GM12875 (cell line): Measurements from ENCODE around the gene FAM156B.
"Not testable (repeated sequence)": the region's sequence is repeated elsewhere in the genome, so short reads cannot be mapped to it uniquely, and the experiment has no call there.

Experiments
- H3K4me3 ChIP-seq: one replicate; pipeline ENCODE4 v1.5.1; 2011; ENCODE audit warnings: low read depth, low read length, control low read depth
- TF ChIP-seq, protein P1 (sequence below): IDR thresholded peaks from 2 replicates; pipeline ENCODE4 v1.5.1; 2011; ENCODE audit warnings: low read depth, mild to moderate bottlenecking, control low read depth, inconsistent platforms, low read length, moderate library complexity, borderline replicate concordance; ENCODE audit not compliant: insufficient read depth

FAM156B gene

DNA sequence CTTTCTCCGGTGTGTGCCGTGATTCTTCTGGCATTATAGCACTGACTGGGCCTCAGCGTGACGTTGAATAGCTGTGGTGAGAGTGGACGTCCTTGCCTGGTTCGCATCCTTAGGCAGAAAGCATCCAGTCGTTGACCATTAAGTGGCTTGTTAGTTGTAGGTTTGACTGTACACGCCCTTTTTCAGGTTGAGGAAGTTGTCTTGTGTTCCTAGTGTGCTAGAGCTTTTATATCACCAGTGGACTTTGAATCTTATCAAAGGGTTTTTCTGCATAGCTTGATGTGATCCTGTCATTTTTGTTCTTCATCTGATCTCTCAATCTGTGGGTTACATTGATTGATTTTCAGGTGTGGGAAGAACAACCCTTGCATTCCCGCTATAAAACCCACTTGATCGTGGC, 8.4 kb downstream of the FAM156B start:
- H3K4me3 ChIP-seq, result not testable (repeated sequence)

DNA sequence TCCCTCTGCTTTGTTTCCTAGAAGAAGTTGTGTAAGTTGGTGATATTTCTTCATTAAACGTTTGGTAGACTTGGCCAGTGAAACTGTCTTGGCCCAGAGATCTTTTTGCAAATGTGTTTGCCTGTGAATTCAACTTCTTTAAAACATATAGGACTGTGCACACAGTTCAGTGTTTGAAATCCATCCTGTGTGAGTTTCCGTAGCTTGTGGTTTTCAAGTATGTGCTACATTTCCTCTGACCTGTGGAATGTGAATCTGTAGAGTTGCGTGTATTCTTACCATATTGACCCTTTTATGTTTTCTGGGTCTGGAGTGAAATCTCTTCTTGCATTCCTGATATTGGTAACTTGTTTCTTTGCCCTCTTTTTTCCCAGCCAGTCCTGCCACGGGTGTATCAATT, 8.9 kb downstream of the FAM156B start:
- not testable (repeated sequence) for H3K4me3 ChIP-seq

DNA sequence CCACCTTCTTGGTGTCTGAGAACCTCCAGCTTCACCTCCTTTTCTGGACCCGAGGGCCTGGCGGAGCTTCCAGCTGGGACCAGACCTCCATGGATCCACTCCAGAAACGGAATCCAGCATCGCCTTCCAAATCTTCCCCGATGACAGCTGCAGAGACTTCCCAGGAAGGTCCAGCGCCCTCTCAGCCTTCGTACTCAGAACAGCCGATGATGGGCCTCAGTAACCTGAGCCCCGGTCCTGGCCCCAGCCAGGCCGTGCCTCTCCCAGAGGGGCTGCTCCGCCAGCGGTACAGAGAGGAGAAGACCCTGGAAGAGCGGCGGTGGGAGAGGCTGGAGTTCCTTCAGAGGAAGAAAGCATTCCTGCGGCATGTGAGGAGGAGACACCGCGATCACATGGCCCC, 10.0 kb downstream of the FAM156B start:
- not testable (repeated sequence) for H3K4me3 ChIP-seq

DNA sequence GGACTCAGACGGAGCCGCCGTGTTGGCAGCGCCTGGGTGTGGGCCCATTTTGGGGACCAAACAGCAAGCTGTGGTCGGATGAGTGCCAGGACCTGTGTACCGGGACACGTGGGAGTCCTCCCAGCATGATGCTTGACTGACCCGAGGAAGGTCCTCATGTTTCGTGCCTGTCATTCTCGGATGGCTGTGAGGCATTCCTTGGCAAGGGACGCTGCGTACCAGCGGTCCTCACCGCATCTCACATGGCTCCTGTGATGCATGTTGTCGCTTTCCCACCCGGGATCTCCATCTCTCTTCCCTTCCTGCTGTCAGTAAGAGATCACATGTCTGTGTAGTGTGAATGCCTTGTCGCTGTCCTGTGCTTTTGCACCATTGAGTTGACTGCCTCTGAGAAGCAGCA, 10.8 kb downstream of the FAM156B start:
- H3K4me3 ChIP-seq, result not testable (repeated sequence)

DNA sequence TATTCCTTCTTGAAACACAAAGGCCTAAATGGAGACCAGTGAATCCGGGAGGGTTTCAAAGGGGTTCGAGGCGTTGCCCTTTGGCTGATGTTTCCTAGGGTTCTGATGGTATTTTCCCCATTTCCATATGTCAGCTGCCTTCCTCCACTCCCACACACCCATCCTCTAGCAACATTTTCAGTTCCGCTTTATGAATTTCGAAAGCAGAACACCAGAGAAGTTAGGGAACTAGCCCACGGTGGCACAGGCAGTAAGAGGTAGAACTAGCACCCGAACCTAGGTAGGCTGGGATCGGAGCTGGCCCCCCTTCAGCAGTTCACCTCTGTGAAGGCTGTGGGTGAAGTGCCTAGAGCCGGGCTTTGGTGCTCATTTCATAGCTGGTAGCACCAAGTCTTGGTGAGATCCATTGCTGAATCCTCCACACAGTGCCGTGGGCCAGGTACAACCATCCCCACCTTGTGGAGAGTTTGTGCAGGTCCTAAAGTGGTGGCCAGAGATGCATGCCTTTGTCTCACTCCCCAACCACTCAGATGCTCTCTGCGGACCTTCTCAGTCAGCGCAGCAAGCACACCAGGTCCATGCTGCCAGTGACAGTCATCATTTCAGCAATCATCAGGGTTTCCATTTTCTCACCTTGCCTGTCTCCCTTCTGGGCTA, 12.3 kb downstream of the FAM156B start:
- H3K4me3 ChIP-seq, result not testable (repeated sequence)

DNA sequence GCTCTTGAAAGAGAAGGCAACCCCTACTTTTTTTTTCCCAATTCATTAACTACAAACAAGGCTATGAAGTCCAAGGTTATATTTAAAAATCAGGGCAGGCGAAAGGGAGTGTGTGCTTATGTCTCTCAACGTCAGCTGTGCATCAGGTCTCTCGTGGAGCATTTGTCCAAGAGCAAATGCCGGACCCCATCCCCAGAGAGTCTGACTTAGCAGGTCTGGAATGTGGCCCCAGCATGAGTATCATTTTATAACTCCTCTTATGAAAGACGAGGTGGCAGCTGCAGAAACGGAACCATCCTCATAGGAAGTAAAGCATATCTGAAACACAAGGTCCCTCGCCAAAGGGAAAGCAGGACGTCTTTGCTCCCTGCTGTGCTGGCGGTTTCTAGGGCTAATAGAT, 16.6 kb downstream of the FAM156B start:
- H3K4me3 ChIP-seq, result not testable (repeated sequence)

DNA sequence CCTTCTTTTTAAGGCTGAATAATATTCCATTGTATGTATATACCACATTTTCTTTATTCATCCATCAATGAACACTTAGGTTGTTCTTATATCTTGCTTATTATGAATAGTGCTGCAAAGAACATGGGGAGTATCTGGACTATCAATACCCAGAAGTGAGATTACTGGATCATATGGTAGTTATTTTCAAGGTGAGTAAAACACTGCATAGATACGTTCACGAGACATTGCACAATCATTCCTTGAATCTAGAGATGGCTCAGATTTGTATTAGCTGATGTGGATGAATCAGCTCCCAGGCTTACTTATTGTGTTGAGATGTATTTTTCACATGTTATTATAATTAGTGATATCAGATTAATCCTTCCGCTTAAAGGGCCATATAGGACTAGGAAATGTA, 17.6 kb downstream of the FAM156B start:
- H3K4me3 ChIP-seq, result not testable (repeated sequence)

DNA sequence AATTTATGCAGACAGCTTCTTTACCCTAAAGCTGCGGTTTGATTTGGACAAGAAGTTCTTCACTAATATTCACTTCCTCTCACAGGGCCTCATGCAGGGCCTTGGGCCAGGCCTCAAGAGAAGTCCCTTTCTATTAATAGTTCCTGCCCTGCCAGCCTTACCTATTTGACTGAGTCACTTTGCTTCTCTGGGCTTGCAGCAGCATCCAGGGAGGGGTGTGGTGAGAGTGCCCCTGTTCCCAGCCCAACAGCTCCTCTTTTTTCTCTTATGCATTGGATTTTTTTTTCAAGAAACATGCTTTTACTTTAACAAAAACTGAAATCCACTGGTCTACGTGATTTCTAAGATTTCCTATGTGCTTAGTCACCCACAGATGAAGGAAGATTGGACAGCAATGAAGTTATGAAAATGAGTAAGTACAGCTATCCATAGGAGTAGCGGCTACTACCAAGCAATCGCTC, 26.7 kb downstream of the FAM156B start:
- TF ChIP-seq, protein P1, sequence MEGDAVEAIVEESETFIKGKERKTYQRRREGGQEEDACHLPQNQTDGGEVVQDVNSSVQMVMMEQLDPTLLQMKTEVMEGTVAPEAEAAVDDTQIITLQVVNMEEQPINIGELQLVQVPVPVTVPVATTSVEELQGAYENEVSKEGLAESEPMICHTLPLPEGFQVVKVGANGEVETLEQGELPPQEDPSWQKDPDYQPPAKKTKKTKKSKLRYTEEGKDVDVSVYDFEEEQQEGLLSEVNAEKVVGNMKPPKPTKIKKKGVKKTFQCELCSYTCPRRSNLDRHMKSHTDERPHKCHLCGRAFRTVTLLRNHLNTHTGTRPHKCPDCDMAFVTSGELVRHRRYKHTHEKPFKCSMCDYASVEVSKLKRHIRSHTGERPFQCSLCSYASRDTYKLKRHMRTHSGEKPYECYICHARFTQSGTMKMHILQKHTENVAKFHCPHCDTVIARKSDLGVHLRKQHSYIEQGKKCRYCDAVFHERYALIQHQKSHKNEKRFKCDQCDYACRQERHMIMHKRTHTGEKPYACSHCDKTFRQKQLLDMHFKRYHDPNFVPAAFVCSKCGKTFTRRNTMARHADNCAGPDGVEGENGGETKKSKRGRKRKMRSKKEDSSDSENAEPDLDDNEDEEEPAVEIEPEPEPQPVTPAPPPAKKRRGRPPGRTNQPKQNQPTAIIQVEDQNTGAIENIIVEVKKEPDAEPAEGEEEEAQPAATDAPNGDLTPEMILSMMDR, result no peak
- H3K4me3 ChIP-seq, result no peak overlapping the region

DNA sequence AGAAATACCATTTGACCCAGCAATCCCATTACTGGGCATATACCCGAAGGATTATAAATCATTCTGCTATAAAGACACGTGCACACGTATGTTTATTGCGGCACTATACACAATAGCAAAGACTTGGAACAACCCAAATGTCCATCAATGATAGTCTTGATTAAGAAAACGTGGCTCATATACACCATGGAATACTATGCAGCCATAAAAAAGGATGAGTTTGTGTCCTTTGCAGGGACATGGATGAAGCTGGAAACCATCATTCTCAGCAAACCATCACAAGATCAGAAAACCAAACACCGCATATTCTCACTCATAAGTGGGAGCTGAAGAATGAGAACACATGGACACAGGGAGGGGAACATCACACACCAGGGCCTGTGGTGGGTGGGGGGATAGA, 33.1 kb downstream of the FAM156B start:
- H3K4me3 ChIP-seq, result not testable (repeated sequence)

DNA sequence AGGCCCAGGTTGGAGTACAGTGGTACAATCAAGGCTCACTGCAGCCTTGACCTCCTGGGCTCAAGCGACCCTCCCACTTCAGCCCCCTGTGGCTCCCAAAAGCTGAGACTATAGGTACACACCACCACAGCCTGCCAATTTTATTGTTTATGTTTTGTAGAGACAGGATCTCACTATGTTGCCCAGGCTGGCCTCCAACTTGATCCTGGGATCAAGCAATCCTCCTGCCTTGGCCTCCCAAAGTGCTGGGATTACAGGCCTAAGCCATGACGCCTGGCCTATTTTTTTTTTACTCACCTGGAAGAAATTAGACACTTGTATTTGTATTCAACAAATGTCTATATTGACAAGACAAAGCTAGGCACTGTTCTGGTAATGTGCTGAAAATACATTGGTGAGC, 36.1 kb downstream of the FAM156B start:
- H3K4me3 ChIP-seq, result no peak overlapping the region
- TF ChIP-seq, protein P1, result no peak

DNA sequence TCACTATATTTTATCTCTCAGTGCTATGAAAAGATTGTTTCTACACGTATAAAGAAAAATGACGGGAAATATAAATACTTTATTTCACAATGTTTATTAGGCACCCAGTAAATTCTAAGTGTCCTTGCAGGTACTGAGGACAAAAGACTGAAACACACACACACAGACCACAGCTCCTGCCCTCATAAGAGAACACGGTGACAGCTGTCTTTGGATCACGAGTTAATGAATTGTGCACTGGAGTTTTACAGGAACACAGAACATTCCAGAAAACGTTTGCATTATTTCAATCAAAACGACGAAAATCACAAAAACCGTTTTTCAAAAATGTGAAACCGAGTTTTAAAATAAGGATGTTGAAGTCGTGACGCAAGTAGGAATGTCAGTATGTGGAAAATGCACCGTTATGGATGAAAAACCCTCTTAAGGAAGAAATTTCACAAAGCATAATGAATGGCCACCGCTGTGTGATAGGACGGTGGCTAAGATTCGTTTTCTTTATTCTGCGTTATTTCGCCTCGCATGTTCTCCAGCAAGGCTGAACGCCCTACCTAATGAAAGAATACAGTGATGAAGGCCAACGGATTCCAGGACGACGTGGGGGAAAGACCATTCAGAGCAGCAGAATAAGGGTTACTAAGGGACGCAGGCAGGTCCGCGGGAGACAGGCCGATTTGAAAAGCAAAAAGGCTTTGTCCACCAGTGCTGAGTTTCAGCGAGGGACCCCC, 37.0 kb downstream of the FAM156B start:
- TF ChIP-seq, protein P1, result no peak

More for the DNA sequence above, 37.0 kb downstream of the FAM156B start:
- peak overlapping the region; percentile 79 for H3K4me3 ChIP-seq
